Measurements from ENCODE around the gene OR9A4.
"Not testable (repeated sequence)": the region's sequence is repeated elsewhere in the genome, so short reads cannot be mapped to it uniquely, and the experiment has no call there.

Gene OR9A4

GRCh38 chr7:141916099-141916498, at the start of gene OR9A4:
Gene OR9A4, plus strand, starts transcription at chr7:141916399. Its CDS starts 2,477 bp downstream, at chr7:141918876.
- no peak for DNase-seq

- no peak for DNase-seq
Measured at GRCh38 chr7:141866974-141867373, 49.2 kb upstream of the OR9A4 start.

GRCh38 chr7:141872931-141873330, 43.3 kb upstream of the OR9A4 start:
- DNase-seq = no peak

GRCh38 chr7:141874787-141875186, 41.4 kb upstream of the OR9A4 start:
- DNase-seq = no peak

- no peak for DNase-seq
Measured at GRCh38 chr7:141875453-141875852, 40.7 kb upstream of the OR9A4 start.

GRCh38 chr7:141876371-141876770, 39.8 kb upstream of the OR9A4 start:
- DNase-seq = no peak

GRCh38 chr7:141877365-141877764, 38.8 kb upstream of the OR9A4 start:
- DNase-seq = no peak

GRCh38 chr7:141880960-141881359, 35.2 kb upstream of the OR9A4 start:
- DNase-seq = no peak

- no peak for DNase-seq
Measured at GRCh38 chr7:141884539-141885225, 31.5 kb upstream of the OR9A4 start.

- no peak for DNase-seq
Measured at GRCh38 chr7:141889321-141889720, 26.9 kb upstream of the OR9A4 start.

- DNase-seq = no peak
Measured at GRCh38 chr7:141891336-141891735, 24.9 kb upstream of the OR9A4 start.

- DNase-seq = not testable (repeated sequence)
Measured at GRCh38 chr7:141899366-141899765, 16.8 kb upstream of the OR9A4 start.

- no peak for DNase-seq
Measured at GRCh38 chr7:141906285-141906684, 9.9 kb upstream of the OR9A4 start.

GRCh38 chr7:141911391-141911790, 4.8 kb upstream of the OR9A4 start:
- DNase-seq = no peak

- DNase-seq = no peak
Measured at GRCh38 chr7:141915565-141915964, 634 bp upstream of the OR9A4 start.

GRCh38 chr7:141920281-141920680, 4.1 kb downstream of the OR9A4 start:
- DNase-seq = no peak

GRCh38 chr7:141928146-141928844, 12.1 kb downstream of the OR9A4 start:
- no peak for DNase-seq

GRCh38 chr7:141928845-141929195, 12.6 kb downstream of the OR9A4 start:
- no peak for DNase-seq

GRCh38 chr7:141930211-141930610, 14.0 kb downstream of the OR9A4 start:
- DNase-seq = no peak

GRCh38 chr7:141941075-141941474, 24.9 kb downstream of the OR9A4 start:
- DNase-seq = no peak

GRCh38 chr7:141943846-141944245, 27.6 kb downstream of the OR9A4 start:
- no peak for DNase-seq

GRCh38 chr7:141944811-141945210, 28.6 kb downstream of the OR9A4 start:
- no peak for DNase-seq

GRCh38 chr7:141945356-141945755, 29.2 kb downstream of the OR9A4 start:
- peak; percentile 36 for DNase-seq

- no peak for DNase-seq
Measured at GRCh38 chr7:141946796-141947195, 30.6 kb downstream of the OR9A4 start, which contains the start of gene CLEC5A. Gene CLEC5A, minus strand, starts transcription at chr7:141946974. Its CDS starts 682 bp downstream, at chr7:141946292.

- no peak for DNase-seq
Measured at GRCh38 chr7:141949021-141949420, 32.8 kb downstream of the OR9A4 start.
